HG03159 (cell line): Measurements from ENCODE around the gene CTNND2.

Source experiments
- ATAC-seq: cut with Tn5 transposase; IDR thresholded peaks from one replicate; pipeline ENCODE4 v1.9.1; 2021; ENCODE audit warnings: mild to moderate bottlenecking, moderate library complexity; ENCODE audit not compliant: unreplicated experiment

The CTNND2 gene

GRCh38 chr5:11527652-11528349 lies 376.4 kb downstream of the CTNND2 start:
- no peak for ATAC-seq

DNA sequence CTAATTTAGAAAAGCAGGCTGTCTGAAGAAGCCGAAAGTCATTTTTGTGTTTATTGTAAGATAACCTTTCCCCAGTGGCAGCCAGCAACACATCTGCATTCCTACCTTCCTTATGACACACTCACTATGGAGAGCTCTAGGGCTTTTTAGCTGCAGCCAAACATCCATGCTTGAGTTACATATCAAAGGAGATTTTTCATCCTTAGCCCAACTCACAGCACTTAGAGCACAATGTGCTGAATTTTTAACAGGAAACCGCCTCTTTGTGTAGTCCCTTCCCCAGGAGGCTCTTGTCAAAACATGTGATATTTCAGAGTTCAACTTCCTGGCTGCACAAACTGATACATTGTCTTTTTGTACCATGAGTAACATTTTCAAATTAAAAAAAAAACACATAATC lies 379.2 kb downstream of the CTNND2 start:
- ATAC-seq = no peak

- no peak for ATAC-seq
Observed at GRCh38 chr5:11524188-11524587, 380.1 kb downstream of the CTNND2 start.

DNA sequence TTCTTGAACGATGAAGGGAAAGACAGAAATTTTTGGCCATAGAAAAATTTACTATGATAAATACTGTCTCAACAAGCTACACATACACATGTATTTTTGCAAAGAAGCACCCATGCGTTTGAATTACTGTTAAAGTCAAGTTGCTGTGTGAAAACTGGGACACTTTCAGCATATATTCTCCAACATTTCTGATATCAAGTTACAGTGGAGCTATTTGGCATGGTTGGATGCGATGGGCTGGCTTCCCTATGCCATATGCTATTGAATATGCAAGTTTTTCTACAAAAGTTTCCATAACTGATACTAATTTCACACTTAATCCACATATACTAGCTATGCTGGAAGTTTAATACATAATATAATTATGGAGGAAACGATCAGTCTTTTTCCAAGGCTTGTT lies 381.4 kb downstream of the CTNND2 start:
- ATAC-seq = no peak

DNA sequence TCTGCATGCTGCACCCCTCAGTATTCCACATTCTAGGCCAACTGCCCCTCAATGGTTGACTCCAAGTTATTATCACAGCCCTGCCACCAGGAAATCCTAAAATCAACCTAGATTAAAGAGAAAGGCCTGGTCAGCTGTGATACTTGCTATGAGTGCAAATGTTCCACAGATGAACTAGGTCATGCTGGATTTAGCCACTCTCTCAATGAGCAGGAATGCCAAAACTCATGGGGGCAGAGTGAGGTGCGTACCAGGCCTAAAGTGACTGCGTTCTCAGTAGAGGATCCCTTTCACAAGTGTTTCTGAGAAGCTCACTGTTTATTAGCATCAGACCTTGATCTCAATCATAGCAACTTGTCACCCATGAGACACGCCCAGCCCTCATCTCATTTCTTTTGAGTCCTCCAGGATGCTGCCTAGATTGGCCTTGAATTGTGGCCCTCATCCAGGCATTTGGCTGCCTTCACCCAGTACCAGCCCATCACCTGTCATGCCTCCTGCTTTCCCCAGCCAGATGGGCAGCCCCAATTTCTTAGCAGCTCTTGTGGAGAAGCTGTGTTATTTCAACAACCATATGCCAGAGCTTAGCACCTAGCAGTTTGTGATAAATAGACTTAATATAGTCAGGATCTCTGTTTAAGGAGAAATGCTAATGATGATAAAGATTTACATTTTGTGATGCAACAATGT lies 383.9 kb downstream of the CTNND2 start:
- ATAC-seq = no peak

DNA sequence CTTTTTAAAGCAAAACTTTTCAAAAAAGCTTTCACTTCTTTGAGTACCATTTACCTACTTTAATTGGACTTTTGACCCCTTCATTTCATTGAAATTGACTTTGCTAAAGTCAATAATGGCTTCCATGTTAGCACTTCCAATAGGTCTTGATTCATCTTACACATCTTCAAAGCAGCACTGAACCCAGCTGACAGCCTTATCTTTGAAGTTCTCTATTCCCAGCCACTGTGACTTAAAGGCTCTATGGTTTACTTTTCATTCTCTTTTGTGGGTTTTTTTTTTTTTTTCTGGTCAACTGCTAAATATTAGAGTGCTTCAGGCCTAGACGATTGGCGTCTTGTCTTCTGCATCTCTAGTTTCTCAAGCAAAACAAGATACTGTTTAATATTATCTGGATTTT lies 385.0 kb downstream of the CTNND2 start:
- ATAC-seq = no peak

- ATAC-seq = no peak
Observed at GRCh38 chr5:11518676-11519075, 385.6 kb downstream of the CTNND2 start.

GRCh38 chr5:11514705-11515432 lies 389.4 kb downstream of the CTNND2 start:
- ATAC-seq = no peak

DNA sequence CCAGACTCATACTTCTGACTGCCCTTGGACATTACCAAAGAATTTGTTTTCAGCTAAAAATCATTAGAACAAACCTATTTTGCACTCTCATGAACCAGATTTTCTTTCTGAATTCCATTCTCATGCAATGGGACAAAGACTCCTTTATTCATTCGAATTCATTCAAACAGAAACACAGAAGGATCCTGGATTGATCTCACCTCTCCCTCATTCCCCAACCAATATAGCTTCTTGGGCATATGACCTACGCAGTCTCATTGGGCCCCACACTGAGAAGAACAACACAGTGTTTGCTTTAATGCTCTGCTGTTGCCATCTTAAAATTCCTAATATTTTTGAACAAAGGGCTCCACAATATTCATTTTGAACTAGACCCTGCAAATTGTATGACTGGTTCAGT lies 392.4 kb downstream of the CTNND2 start:
- ATAC-seq = no peak

DNA sequence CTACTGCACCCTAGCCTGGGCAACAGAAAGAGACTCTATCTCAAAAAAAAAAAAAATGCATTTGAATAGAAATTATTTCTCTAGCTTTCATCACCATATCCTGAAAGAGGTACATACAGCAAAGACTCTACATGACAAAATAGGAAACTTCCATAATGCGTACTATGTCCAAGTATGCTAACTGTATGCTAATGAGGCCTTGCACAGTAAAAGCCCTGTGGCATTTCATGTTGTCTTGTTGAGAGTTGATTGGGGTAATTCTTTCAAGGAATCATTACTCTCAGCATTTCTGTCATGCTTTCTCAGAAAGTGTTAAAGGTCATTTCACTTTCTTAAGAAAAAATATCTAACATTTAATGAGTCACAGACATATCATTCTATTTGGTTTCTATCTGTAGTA lies 393.4 kb downstream of the CTNND2 start:
- ATAC-seq = no peak

DNA sequence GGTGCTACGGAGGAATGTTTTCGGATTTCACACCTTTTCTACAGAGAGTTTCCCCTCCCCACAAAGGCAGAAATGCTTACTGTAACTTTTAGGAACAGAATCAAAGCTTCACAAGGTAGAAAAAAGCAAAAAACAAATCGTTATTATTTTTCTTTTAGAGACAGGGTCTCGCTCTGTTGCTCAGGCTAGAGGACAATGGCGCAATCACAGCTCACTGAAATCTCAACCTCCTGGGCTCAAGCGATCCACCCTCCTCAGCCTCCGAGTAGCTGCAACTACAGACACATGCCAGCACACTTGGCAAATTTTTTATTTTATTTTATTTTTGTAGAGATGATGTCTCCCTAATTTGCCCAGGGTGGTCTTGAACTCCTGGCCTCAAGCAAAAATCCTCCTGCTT lies 394.5 kb downstream of the CTNND2 start:
- ATAC-seq = no peak

DNA sequence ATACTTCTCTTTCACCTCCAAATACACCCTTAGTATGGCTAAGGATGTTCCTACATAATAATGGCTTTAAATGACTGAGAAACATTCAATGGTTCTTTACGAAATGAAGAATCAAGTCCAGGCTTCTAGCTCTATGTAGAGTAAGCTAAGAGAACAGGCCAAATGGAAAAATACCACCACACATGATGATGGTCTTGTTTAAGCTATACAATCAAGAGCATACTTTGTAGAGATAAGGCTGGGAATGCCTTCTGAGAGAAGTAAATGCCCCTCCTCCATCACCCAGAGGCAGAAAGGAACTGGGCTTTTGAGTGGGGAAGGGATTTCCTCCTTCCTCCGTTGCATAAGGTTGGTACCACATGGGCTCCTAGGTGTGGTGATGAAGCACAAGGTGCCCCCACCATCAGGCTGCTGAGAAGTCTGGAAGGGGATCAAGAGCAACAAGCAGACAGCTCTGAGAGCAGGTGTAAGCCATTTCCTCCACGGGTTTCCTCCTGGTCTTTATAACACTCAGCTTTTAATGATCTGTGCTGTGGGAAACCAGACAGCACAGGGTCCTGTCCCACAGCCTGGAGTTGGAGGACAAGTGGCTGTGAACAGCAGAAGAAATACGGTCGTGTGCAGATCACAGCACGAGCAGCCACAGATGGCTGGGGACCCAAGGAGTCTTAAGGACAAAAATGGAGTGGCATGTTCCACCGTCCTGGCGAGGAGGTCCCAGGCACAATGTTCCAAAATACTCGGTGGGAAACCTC lies 396.9 kb downstream of the CTNND2 start:
- ATAC-seq = no peak

DNA sequence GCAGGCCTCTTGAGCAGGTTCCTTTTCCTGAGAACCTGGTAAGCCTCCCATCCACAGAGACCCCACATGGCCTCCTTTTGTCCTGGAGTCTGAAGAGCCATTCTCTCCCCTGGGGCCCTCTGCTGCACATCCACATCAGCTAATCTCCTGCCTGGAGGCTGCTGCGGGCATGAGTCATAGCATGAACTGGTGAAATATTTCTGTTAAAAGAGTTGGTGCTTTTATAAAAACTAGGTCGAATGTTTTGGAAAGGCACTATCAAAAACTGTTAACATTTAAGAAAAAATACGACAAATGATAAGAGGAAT lies 399.4 kb downstream of the CTNND2 start:
- no peak for ATAC-seq

GRCh38 chr5:11504065-11504885 lies 400.0 kb downstream of the CTNND2 start:
- ATAC-seq = no peak

GRCh38 chr5:11502783-11503182 lies 401.5 kb downstream of the CTNND2 start:
- ATAC-seq = no peak

DNA sequence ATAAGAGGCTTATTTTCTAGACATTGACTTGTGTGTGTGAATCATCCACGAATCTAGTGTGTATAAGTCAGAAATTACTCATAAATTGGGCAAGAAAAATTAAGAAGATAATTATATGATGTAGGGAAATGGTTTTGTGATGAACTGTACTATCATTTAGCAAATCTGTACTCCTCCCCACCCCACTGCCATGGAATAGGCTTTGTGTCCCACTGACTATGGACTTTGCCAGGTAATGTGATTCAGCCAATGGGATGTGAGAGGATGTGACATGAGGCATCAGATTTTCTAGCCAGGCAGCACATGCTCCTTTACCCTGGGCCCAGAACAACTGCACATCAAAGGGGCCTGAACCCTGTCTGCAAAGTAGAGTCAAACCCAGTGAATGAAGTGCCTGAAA lies 406.6 kb downstream of the CTNND2 start:
- ATAC-seq = no peak

GRCh38 chr5:11496137-11496719 lies 408.0 kb downstream of the CTNND2 start:
- ATAC-seq = no peak

DNA sequence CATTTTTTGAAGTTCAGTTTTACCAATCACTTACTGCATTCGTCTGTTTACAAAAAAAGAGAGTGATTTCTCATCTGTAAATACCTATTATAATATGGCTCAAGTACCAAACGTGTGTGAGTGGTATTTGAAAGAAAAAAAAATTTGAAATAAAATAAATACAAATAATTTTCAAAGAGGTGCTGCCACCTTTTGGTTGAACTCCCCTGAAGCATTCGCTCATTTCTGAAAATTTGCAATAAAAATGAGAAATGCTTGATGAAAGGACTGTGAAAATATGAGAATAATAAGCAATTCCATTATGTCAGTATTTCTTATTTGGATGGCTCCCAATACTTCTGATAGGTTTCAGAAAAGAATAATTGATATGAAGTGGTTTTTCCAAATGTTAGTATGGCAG lies 409.9 kb downstream of the CTNND2 start:
- ATAC-seq = no peak

DNA sequence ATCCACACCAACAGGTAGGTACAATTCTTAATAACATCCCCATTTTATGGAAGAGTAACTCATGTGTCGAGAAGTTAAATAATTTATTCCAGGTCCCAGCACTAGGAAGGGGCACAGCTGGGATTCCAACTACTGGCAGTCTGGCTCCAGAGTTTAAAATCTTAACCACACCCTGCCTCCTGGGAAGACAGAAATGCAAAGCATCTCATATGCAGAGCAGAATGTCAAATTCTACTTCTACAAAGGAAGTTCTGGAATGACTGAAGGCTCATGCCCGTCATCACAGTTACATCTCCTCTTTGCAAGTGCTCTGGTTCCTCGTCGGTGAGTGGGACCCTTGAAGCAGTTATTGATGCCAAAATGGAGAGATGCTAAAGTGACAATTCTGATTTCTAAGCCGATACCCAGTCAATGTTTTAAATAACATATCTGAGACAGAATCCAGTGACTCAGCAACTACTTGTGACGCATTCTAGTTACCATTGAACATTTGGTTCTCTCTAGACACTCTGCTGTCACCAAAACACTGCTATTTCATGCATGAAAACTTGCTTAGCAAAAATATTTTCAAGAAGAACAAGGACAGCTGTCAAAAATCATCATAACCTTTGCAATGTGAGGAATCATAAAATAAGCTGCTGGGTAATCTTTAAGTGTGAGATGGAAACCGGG lies 412.7 kb downstream of the CTNND2 start:
- ATAC-seq = no peak

GRCh38 chr5:11483630-11484029 lies 420.6 kb downstream of the CTNND2 start:
- ATAC-seq = no peak
